HG03280 (cell line): ENCODE measurements around the gene GJB6.
A peak's percentile ranks its signal among the peaks of the same experiment; 100 is the strongest.

Experiments used
- ATAC-seq: cut with Tn5 transposase; IDR thresholded peaks from one replicate; pipeline ENCODE4 v1.9.1; 2021; ENCODE audit warnings: mild to moderate bottlenecking, moderate library complexity; ENCODE audit not compliant: unreplicated experiment

The GJB6 gene

DNA sequence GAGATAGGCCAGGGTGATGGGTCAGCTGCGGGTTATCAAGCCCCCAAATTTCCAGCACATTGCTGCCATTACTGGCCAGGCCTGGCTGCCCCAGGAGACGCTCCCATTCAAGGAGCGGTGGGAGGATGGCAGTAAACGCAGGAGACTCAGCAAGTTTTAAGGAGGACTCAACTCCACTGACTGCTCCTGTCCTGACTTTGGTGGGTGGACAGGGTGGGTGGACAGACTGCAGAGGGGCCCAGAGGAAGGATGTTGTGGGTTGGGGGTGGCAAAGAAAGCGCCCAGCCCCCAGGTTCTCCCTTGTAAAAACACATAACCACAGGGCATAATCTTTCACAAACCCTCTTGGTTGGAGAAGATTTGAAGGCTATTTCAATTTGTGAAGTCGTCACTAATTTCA lies 4.4 kb downstream of the GJB6 start:
- ATAC-seq: no peak

DNA sequence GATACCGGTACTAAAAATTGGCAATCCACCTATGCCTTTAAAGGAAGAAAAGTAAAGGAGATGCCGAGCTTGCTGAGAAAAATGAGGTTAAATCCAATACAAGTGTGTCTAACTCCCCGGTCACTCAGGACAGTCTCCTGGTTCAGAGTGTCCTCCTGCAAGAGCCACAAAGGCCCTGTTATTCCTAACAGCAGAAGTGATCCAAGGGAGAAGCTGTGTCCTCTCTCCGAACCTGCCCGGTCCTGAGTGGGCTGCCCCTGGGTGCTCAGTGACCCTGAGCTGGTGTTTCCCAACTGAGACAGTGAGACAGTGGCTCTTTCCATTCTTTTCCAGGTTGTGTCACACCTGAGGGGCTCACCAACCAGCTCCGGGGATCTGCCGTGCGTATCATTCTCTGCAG lies 4.8 kb downstream of the GJB6 start:
- no peak for ATAC-seq

DNA sequence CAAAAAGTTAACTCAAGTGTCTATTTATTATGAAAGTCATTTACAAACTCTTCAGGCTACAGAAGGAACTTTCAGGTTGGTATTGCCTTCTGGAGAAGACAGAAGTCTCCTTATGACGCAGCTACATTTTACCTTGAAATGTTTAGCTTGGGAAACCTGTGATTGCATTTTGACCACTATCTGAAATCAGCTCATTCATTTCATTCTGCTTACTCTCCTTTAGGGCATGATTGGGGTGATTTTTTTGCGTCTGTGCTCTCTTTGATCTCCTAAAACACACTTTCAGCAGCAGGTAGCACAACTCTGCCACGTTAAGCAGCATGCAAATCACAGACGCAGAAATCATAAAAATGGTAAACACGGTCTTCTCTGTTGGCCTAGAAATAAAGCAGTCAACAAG lies 9.6 kb downstream of the GJB6 start:
- no peak for ATAC-seq

DNA sequence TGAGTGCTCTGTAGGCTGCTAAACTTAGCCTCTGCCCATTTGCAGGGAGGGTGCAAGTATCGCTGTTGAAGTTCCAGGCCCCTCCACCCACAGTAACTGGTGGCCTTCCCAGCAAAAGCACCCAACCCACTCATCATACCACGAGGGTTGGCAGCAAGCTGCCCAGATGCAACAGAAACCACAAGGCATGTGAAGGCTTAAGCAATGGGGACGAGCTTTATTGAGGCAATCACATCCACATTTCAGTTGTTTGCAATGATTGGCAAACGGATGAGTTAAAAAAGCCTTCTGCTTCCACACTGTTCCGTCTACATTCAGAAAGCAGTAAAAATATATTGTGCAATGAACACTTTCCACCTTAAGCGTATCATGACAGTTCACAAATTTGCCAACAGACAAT lies 10.3 kb downstream of the GJB6 start:
- ATAC-seq: no peak

DNA sequence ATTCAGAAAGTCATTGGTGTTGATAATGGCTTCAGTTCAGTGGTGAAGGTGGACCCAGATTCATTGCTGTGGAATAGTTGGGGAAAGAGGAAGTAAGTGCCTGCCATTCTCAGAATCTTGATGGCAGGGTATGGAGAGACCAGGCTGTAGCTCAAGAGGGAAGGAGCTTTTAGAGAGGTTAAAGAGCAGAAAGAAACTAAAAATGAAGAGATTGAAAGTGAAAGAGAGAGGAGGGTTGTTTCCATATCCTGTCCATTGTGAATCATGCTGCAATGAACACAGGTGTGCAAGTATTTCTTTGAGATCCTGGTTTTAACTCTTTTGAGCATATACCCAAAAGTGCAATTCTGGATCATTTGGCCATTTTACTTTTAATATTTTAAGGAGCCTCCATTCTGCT lies 12.5 kb downstream of the GJB6 start:
- peak; percentile 89 for ATAC-seq

DNA sequence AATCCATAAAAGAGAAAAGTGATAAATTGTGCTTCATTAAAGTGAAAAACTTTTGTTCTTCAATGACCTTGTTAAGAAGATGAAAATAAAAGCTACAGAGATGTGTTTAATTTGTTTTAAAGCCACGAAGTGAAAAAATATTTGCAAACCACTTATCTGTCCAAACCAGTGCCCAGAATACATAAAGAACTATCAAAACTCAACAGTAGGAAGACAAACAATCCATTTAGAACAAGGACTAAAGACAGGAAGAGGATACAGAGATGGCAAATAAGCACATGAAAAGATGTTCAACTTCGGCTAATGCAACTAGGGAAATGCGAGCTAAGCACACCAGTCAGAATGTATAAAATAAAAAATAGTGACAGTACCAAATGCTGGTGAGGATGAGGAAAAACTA lies 15.0 kb downstream of the GJB6 start:
- ATAC-seq: no peak

DNA sequence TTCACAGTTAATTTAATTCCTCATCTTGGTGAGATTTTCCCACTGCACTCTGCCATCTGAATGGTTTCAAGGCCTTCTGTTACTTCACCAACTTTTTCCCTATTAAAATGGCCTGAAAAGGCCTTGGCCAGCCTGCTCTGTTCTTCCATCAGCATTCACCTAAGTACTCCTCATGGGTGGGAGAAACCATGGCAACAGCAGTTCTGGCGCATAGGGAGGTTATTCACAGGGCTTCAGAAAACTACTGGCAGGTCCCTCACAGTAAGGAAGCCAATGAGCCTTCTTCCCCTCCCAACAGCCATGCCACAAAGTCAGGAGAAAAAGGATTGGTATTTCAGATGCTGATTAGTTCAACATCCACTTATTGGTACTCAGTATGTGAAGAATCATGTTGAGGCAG lies 22.2 kb downstream of the GJB6 start:
- ATAC-seq: no peak

DNA sequence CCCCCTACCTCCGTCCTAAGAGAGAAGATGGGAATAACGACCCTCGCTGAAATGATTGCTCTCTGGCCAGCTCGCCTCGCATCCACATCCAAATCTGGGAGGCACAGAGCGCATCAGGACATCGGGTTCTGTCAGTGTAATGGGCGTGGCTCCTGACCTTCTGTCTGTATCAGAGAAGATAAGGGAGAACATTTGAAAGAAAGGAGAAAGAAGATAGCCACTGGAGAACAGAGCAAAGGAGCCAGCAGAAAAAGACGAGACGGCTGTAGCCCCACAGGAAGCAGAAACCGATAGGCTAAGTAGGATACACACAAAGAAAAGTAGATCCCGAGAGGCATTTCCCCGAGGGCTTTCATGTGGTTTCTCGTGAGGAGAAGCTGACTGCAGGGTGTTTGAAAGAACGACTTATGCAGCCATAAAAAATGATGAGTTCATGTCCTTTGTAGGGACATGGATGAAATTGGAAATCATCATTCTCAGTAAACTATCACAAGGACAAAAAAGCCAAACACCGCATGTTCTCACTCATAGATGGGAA lies 25.4 kb downstream of the GJB6 start:
- no peak for ATAC-seq

DNA sequence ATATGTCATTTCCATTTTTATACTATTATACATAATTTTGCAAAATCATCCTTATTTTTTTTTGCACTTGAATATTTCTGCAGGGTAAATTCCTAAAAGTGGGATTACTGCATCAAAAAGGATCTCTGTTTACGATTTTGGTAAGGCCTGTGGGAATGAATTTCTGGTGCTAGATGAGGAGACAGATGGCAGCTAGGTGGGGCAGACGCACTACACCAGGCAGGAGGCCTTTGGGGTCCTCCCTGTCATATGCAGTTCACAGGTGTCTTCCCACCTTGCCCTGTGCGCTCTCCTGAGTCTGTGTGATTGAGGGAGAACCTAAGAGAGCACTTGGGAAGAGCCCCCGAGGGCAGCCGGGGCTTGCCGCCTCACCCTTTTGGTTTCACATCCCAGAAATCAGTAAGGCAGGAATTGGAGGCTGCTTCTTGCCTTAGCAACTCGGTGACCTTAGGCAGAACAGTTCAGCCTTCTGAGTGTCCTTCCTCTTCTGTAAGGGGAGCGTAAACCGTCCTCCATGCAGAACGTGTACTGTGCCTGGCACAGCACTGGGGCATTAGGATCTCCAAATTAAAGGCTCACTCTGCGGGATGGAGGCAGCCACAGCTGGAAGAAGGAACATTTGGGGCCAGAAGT lies 25.9 kb downstream of the GJB6 start:
- ATAC-seq: no peak

DNA sequence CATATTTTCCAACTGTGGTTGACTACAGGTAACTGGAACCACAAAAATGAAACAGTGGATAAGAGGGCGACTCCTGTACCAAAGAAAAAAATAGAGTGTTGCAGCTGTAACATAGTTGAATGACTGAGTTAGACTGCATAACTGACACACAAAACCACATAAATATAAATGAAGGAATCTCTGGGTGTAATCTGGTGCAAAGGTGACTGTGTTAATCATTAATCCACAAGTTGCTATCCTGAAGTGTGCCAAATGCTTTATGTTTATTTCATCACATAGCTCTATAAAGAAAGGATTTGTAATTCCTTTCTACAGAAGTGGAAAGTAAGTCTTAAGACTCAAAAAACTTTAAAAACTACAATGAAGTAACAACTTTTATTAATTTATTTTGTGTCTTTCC lies 33.3 kb downstream of the GJB6 start:
- no peak for ATAC-seq

DNA sequence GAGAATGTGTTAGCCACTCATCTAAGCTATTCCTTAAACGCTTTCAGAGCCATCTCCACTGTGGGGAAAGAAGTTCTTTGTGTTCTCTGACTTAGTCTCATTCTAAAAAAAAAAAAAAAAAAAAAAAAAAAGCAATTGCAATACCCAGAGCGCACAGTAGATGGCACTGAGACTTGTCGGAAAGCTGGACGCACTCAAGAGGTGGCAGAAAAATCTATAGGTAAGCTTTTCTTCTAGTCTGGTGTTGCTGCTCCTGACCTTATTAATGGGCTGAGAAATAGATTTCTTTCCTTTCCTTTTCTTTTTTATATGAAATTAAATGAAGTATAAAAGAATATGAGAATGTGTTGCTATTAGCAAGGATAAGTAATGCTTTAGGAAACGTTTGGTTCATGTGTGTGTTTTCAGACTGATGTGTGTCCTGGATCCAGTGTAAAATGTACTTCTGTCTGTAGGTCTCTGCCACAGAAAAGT lies 34.7 kb downstream of the GJB6 start:
- no peak for ATAC-seq

DNA sequence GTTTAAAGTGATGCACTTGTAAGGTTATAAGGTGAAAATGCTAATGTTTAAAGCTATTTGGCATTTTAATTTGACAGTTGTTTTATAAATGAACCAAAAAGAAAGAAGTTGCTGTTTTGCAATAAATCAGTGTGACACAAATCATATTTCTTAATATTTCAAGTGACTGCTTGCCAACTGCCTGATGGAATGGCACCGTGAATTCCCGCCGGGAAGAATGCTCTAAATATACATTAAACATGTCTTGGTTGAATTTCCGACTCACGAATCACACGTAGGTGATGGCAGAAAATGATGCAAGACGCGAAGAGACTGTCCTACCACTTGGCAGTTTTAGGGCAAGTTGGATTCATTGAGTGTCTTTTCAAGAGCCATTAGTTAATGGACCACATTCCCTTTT lies 36.3 kb downstream of the GJB6 start:
- no peak for ATAC-seq

DNA sequence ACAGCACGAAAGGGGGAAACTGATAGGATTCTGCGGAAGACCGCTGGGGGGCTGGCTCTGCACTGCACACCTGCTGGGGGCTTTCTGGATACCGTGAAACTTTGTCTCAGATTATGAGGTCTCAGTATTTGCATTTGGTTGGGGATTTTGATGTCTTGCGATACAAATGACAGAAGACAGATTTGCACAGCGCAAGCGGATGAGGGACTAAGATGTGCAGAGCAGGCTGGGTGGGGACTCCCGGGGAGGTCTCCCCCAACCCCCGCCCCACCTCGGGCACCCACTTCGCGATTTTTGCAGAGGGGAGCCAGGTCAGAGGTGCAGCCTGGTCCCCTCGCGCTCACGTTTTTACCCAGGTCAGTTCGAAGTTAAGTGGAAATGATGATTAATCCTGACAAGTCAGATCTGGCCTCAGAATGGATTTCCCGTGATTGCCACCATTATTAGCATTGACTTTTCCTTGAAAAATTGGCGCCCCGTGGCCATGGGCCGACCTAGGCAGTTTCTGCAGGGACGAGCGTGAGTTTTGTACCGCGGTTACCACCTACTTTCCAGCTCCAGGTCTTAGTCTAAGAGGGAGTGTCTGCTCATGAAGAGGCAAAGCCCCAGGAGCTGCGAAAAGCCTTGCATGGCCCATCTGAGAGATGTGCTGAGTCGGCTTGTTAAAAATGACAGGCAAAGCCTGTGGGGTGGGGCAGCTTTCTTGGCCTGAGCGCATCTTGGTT lies 38.0 kb downstream of the GJB6 start:
- no peak for ATAC-seq

DNA sequence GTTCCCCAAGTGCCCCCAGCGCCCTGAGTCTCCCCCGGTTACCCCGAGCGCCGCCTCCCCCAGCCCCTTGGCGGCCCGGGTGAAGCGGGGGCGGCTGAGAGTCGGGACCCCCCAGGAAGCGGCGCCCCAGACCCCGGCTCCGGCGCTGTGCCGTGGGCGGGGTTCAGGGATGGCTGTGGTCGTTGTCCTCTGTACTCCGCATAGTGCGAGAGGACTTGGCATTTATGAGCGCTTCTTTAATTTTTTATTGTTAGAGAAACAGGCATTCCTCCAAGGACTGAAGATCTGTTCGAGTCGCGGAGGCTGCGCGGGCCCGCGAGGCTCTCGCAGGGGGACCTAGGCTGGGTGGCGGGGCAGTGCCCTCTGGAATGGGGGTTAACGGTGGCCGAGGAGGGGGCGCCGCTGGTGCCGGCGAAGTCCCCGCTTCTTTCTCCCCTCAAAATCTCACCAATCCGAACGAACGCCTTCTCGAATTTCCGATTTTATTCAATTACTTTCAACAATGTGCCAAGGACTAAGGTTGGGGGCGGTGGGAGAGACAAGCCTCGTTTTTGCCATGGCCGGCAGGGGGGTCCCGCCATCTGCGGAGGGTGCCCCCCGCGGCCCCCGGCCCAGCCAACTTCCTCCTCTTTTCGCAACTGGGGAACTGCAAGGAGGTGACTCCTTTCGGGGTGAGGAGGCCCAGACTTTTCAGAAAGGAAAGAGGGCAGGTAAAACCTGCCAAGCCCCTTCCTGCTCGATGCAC lies 38.8 kb downstream of the GJB6 start:
- no peak for ATAC-seq

DNA sequence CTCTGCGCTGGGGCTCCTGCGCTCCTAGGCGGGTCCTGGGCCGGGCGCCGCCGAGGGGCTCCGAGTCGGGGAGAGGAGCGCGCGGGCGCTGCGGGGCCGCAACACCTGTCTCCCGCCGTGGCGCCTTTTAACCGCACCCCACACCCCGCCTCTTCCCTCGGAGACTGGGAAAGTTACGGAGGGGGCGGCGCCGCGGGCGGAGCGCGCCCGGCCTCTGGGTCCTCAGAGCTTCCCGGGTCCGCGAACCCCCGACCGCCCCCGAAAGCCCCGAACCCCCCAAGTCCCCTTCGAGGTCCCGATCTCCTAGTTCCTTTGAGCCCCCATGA lies 39.3 kb downstream of the GJB6 start, which contains the start of gene GJB2:
Gene GJB2 (minus strand): TSS at position 103 of the 326 bp plus-strand sequence. CDS start 3,357 bp downstream, outside the sequence.
- no peak for ATAC-seq

DNA sequence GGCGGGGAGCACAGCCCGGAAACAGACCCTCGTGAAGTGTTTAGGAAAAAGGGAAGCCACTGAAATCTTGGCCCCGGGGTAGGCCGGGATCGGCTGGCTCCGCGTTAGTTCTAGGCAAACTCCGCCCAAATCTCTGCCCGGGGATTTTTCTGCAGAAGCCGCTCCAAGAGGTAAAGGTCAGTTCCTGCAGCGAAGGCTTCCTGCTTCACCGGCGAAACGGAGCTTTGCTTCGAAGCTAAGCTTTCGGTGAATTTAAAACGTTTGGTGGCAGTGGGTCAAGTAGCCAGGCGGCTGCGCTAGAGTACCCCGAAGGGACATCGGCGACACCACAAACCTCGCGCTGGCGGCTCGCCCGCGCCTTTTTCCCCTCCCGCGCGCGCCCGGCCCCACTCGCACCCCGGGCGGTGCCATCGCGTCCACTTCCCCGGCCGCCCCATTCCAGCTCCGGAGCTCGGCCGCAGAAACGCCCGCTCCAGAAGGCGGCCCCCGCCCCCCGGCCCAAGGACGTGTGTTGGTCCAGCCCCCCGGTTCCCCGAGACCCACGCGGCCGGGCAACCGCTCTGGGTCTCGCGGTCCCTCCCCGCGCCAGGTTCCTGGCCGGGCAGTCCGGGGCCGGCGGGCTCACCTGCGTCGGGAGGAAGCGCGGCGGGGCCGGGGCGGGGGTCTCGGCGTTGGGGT lies 39.8 kb downstream of the GJB6 start:
- ATAC-seq: no peak

DNA sequence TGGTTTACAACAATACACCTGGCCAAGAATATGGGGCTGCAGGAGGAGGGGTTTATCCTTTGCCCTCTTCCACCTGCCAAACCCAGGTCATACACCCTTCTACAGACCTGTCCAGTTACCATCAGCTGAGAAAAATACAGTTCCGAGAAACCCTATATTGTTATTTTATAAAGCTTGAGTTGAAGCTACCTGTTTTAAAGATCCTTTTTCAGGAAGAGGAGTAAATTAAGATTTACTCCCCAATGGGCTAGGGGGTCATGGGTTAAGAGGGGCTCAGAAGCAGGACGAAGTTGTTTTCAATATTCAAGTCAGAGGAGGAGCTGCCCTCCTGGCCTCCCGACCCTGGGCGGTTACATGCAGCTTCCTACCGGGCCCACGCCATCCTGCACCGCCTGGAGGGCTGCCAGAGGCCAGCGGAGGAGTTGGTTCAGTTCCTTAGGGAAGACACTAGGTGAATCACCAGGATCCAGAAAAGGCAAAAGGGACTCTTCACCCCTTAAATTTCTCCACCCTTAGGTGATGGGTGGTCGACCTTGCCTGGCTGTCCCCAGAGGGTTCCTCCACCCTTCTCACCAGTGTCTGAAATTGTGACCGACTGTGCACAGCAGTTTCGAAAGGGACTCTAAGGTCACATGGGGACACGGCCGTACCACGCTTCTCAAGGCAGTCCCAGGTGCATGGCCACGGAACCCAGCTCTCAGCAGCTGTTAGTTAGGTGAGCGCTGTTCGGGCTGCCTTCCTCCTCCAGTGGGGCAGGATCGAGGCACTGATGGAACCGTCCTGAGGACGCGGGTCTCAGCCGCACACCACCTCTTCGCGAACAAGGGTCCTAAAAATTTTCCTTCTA lies 40.6 kb downstream of the GJB6 start:
- ATAC-seq: no peak

DNA sequence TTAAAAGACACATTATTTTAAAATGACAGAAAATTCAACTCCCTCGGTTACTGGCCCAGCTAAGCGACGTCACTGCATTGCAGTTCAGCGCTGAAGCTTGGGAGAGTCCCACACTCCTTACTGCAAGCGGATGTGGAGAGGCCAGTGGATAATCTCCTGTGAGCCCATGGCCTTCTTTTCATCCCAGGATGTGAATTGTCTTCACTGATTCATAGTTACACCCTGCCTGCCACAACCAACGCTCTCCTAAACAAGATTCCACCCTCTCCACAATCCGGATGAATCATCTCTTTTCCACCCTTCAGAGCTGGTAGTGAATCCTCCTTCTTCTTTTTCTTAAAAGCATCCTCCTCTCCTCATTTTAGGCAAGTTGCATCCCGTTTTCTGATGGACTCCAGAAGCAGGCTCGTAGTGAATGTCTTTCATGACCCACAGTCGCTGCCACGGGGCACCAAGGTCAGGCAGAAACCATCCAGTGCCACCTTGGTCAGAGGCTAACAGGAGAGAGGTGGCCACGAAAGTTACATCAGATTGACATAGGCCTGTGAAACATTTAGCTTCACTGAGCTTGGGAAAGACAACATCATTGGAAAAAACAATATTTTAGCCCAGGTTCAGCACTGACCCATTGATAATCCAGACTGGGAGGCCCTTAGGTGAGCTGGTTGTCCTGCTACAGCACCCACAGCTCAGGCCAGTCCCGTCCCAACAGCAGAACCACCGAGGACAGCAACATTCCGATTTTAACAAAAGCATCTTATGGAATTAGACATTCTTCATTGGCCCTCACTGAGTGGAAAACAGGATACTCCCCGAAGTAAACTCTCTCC lies 41.4 kb downstream of the GJB6 start:
- no peak for ATAC-seq

DNA sequence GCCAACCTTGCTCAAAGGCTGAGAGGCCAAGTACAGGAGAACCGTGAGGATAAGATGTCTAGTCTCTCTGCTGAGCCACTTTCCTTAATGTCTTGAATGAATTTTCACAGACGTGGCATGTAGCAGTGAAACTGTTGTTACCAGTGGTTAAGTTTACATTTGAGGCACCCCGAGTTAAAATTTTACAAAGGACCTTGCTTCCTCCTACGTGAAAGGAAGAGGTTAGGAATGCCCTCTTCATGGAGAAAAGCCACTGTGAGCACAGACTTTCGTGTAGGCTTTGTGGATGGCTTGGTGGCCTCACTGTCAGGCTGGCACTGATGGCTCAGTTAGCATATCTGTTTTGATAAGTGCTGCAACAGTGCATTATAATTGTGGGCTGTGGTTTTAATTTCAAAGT lies 42.0 kb downstream of the GJB6 start:
- ATAC-seq: no peak
